Immature natural killer cell (primary cell): Measurements from ENCODE around the gene DYRK3. TPM values are rescaled to one million over a fixed set of nuclear protein-coding genes. Genes with fewer than 3 reads are reported as not detected.

Experiments used
- DNase-seq, 3 donors: peaks; one replicate each; pipeline ENCODE4 v3.0.0; 2022; ENCODE audit warnings: mixed read lengths in 1 of 3
- H3K27ac Mint-ChIP-seq, 6 donors: one replicate each; pipeline ENCODE4 v1.8.0; 2020; ENCODE audit warnings: mixed read lengths in 6 of 6, mild to moderate bottlenecking in 5 of 6, inconsistent platforms in 4 of 6, moderate library complexity in 3 of 6
- H3K27me3 Mint-ChIP-seq, 3 donors: one replicate each; pipeline ENCODE4 v1.8.0; 2020 to 2021; ENCODE audit warnings: low read depth in 3 of 3, mild to moderate bottlenecking in 3 of 3, mixed read lengths in 3 of 3, moderate library complexity in 3 of 3, inconsistent platforms in 1 of 3
- H3K36me3 Mint-ChIP-seq, 3 donors: one replicate each; pipeline ENCODE4 v1.8.0; 2020; ENCODE audit warnings: mixed read lengths in 3 of 3, inconsistent platforms in 2 of 3, mild to moderate bottlenecking in 2 of 3
- H3K4me1 Mint-ChIP-seq, 2 donors: one replicate each; pipeline ENCODE4 v1.8.0; 2020; ENCODE audit warnings: inconsistent platforms in 2 of 2, mild to moderate bottlenecking in 2 of 2, mixed read lengths in 2 of 2, moderate library complexity in 1 of 2
- H3K4me3 Mint-ChIP-seq, 5 donors: one replicate each; pipeline ENCODE4 v1.8.0; 2020; ENCODE audit warnings: mild to moderate bottlenecking in 5 of 5, mixed read lengths in 5 of 5, inconsistent platforms in 3 of 5, moderate library complexity in 3 of 5
- H3K9me3 Mint-ChIP-seq, 6 donors: one replicate each; pipeline ENCODE4 v1.8.0; 2020; ENCODE audit warnings: mild to moderate bottlenecking in 6 of 6, mixed read lengths in 6 of 6, inconsistent platforms in 4 of 6, moderate library complexity in 3 of 6
- polyA plus RNA-seq, 3 donors: library from polyadenylated mRNA; unstranded; fragments of 300-500 nt; fragmentation: Illumina TruSeq; gene quantifications; one replicate each; pipeline ENCODE4 v1.2.3, GENCODE V29; 2021

Gene DYRK3
- polyA plus RNA-seq, result not detected

DNA sequence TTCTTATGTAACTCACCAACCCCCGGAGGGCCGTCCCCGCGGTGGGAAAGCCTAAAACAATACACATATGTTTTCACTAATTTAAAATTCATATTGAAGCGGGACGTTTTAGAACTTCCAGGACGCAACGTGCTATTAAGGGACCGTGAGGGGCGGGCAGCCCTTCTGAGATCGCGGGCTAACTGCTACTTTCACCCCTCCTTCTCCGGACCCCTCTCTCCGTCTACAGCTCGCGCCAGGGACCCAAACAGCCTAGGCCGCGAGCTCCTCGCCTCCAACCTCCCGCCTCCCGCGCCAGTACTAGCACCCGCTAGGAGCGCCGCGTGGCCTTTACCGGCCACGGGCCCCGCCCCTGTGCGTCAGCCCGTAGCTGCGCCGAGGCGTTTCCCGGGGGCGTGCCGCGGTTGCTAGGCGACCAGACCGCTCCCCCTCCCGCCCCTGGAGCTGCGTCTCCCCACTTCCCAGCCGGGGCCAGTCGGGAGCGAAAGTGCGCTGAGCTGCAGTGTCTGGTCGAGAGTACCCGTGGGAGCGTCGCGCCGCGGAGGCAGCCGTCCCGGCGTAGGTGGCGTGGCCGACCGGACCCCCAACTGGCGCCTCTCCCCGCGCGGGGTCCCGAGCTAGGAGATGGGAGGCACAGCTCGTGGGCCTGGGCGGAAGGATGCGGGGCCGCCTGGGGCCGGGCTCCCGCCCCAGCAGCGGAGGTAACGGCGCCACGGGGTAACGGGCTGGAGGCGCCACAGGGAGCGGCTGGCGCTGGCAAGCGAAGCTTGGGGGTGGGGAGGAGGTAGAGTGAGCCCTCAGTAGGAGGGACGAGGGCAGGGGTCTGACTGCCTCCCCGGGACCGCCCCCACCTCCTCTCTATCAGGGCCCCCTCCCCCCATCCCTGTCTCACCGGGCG, at the start of gene DYRK3:
Gene DYRK3 (plus strand): TSS at position 457 of the 898 bp plus-strand sequence. CDS start 168 bp downstream, at position 625.
- Mint-ChIP-seq H3K4me1 (peaks cover 15 to 16% of the 10 kb centered on the region in 2 donors), H3K9me3 (no peaks in the 10 kb centered on the region), H3K27me3 (peaks cover 7 to 24% (median 22%) of the 10 kb centered on the region in 3 donors), H3K4me3 (peak within 1 kb of the TSS; percentile 85 to 92 (median 89)), H3K36me3 (no peaks in the 10 kb centered on the region), H3K27ac (peak within 1 kb of the TSS in 5 of 6 donors; percentile 47 to 87 (median 72))
- peak; percentile 84 to 85 (median 85) for DNase-seq

DNA sequence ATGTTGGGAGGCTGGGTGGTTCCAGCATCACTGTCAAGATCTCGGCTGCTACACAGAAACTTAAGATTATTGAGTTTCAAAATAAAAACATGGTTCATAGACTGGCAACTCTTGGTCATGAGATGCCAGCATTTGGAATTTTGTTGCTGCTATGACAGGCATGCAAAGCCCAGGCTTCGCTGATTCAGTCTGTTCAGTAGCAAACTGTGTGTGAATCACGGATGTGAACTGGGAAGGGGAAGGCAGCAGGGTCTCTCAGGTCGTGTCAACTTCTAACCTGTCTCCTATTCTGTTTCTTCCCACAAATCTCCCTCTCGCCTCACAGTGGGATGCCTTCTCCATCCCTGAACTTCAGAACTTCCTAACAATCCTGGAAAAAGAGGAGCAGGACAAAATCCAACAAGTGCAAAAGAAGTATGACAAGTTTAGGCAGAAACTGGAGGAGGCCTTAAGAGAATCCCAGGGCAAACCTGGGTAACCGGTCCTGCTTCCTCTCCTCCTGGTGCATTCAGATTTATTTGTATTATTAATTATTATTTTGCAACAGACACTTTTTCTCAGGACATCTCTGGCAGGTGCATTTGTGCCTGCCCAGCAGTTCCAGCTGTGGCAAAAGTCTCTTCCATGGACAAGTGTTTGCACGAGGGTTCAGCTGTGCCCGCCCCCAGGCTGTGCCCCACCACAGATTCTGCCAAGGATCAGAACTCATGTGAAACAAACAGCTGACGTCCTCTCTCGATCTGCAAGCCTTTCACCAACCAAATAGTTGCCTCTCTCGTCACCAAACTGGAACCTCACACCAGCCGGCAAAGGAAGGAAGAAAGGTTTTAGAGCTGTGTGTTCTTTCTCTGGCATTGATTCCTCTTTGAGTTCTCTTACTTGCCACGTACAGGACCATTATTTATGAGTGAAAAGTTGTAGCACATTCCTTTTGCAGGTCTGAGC, 48.6 kb upstream of the DYRK3 start:
- H3K27me3 Mint-ChIP-seq, result peaks cover 2 to 9% (median 9%) of the 10 kb centered on the region in 3 donors
- H3K36me3 Mint-ChIP-seq, result peaks cover 0 to 36% (median 28%) of the 10 kb centered on the region in 3 donors
- H3K27ac Mint-ChIP-seq, result peak overlapping the region in 5 of 6 donors; percentile 32 to 80 (median 70)
- no peak for DNase-seq
- H3K4me1 Mint-ChIP-seq, result peaks cover 66 to 86% of the 10 kb centered on the region in 2 donors
- no peaks in the 10 kb centered on the region for H3K9me3 Mint-ChIP-seq
- no peak overlapping the region for H3K4me3 Mint-ChIP-seq

GRCh38 chr1:206587904-206588303, 47.4 kb upstream of the DYRK3 start:
- peaks cover 64 to 85% of the 10 kb centered on the region in 2 donors for H3K4me1 Mint-ChIP-seq
- peaks cover 0 to 39% (median 28%) of the 10 kb centered on the region in 3 donors for H3K36me3 Mint-ChIP-seq
- peaks cover 0 to 7% (median 5%) of the 10 kb centered on the region in 3 donors for H3K27me3 Mint-ChIP-seq
- peak overlapping the region in 5 of 6 donors; percentile 1 to 59 (median 28) for H3K27ac Mint-ChIP-seq
- no peak overlapping the region for H3K4me3 Mint-ChIP-seq
- no peaks in the 10 kb centered on the region for H3K9me3 Mint-ChIP-seq
- no peak for DNase-seq

DNA sequence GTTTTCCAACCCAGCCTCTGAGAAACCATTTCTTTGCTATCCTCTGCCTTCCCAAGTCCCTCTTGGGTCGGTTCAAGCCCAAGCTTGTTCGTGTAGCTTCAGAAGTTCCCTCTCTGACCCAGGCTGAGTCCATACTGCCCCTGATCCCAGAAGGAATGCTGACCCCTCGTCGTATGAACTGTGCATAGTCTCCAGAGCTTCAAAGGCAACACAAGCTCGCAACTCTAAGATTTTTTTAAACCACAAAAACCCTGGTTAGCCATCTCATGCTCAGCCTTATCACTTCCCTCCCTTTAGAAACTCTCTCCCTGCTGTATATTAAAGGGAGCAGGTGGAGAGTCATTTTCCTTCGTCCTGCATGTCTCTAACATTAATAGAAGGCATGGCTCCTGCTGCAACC, 46.8 kb upstream of the DYRK3 start:
- H3K9me3 Mint-ChIP-seq, result no peaks in the 10 kb centered on the region
- H3K36me3 Mint-ChIP-seq, result peaks cover 3 to 42% (median 27%) of the 10 kb centered on the region in 3 donors
- H3K27ac Mint-ChIP-seq, result peak overlapping the region; percentile 25 to 93 (median 82)
- H3K4me1 Mint-ChIP-seq, result peaks cover 62 to 79% of the 10 kb centered on the region in 2 donors
- H3K4me3 Mint-ChIP-seq, result no peak overlapping the region
- H3K27me3 Mint-ChIP-seq, result peaks cover 0 to 3% (median 3%) of the 10 kb centered on the region in 3 donors
- DNase-seq, result no peak

- H3K27me3 Mint-ChIP-seq, result peaks cover 0 to 3% (median 0%) of the 10 kb centered on the region in 3 donors
- peak overlapping the region; percentile 73 to 94 (median 92) for H3K27ac Mint-ChIP-seq
- peaks cover 59 to 79% of the 10 kb centered on the region in 2 donors for H3K4me1 Mint-ChIP-seq
- H3K36me3 Mint-ChIP-seq, result peaks cover 8 to 37% (median 25%) of the 10 kb centered on the region in 3 donors
- DNase-seq, result no peak
- no peaks in the 10 kb centered on the region for H3K9me3 Mint-ChIP-seq
- peak overlapping the region in 2 of 5 donors; percentile 9 to 27 for H3K4me3 Mint-ChIP-seq
Measured at GRCh38 chr1:206589206-206589605, 46.1 kb upstream of the DYRK3 start.

DNA sequence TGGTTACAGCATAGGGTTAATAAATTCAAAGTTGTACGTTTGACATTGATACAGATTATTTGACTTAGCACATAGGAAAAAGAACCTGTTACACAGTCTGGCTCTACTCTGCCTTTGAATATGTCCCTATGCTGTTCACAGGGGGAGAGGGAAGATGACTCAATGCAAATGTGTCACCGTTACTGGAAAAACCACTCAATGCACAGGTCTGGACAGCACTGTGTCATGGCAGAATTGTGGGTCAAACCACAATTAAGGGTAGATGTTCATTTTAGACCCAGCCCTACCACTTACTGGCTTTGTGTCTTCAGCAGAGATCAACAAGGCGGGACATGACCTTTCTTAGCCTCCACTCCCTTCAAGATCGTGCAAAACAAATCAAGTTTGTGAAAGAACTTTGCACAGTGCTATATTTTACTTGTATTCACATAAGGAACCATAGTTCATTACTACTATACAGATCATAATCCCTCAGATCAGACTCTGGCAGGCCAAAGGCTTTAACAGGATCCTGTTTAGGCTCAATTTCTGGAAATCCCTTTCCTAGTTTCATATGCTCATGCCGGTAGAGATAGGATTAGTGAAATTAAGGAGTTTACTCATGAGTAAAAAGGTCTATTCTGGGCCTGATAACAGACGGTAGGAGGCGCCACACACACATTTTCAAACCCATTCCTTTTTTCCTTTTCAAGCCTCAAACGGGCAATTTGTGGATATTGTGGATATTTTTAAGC, 45.1 kb upstream of the DYRK3 start:
- Mint-ChIP-seq H3K27me3 (peaks cover 0 to 3% (median 0%) of the 10 kb centered on the region in 3 donors), H3K4me3 (peak overlapping the region; percentile 5 to 72 (median 57)), H3K4me1 (peaks cover 55 to 78% of the 10 kb centered on the region in 2 donors), H3K36me3 (peaks cover 8 to 35% (median 20%) of the 10 kb centered on the region in 3 donors), H3K9me3 (no peaks in the 10 kb centered on the region), H3K27ac (peak overlapping the region; percentile 73 to 94 (median 92))
- DNase-seq, result peak; percentile 51 to 64 (median 52)

GRCh38 chr1:206591226-206591625, 44.1 kb upstream of the DYRK3 start:
- peaks cover 0 to 3% (median 0%) of the 10 kb centered on the region in 3 donors for H3K27me3 Mint-ChIP-seq
- H3K4me3 Mint-ChIP-seq, result peak overlapping the region in 1 of 5 donors; percentile 18
- no peak for DNase-seq
- H3K27ac Mint-ChIP-seq, result peak overlapping the region; percentile 73 to 94 (median 92)
- peaks cover 8 to 35% (median 22%) of the 10 kb centered on the region in 3 donors for H3K36me3 Mint-ChIP-seq
- H3K4me1 Mint-ChIP-seq, result peaks cover 52 to 68% of the 10 kb centered on the region in 2 donors
- no peaks in the 10 kb centered on the region for H3K9me3 Mint-ChIP-seq

DNA sequence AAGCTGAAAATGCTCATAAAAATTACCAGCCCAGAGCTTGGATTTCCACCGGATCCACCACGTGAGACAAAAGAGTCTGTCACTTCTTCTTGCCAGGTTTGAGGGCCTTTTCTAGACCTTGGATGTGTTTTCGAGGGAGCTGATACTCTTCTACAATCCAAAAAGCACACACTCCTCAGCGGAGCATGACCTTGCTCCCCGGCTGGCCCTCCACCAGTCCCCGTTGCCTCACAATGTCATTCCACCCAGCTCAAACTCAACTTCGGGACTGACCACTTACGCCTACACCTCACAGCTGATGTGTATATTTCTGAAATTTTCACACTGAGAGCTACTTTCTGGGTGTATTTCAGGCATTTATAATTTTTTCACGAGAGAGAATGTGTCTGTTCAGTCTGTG, 43.6 kb upstream of the DYRK3 start:
- H3K27me3 Mint-ChIP-seq, result peaks cover 0 to 3% (median 0%) of the 10 kb centered on the region in 3 donors
- no peak for DNase-seq
- peaks cover 50 to 63% of the 10 kb centered on the region in 2 donors for H3K4me1 Mint-ChIP-seq
- H3K9me3 Mint-ChIP-seq, result no peaks in the 10 kb centered on the region
- peak overlapping the region; percentile 73 to 92 (median 82) for H3K27ac Mint-ChIP-seq
- peaks cover 8 to 33% (median 20%) of the 10 kb centered on the region in 3 donors for H3K36me3 Mint-ChIP-seq
- H3K4me3 Mint-ChIP-seq, result no peak overlapping the region

- no peak overlapping the region for H3K4me3 Mint-ChIP-seq
- H3K27ac Mint-ChIP-seq, result peak overlapping the region in 5 of 6 donors; percentile 77 to 94 (median 92)
- peaks cover 47 to 53% of the 10 kb centered on the region in 2 donors for H3K4me1 Mint-ChIP-seq
Measured at GRCh38 chr1:206593351-206593925, 41.9 kb upstream of the DYRK3 start.

DNA sequence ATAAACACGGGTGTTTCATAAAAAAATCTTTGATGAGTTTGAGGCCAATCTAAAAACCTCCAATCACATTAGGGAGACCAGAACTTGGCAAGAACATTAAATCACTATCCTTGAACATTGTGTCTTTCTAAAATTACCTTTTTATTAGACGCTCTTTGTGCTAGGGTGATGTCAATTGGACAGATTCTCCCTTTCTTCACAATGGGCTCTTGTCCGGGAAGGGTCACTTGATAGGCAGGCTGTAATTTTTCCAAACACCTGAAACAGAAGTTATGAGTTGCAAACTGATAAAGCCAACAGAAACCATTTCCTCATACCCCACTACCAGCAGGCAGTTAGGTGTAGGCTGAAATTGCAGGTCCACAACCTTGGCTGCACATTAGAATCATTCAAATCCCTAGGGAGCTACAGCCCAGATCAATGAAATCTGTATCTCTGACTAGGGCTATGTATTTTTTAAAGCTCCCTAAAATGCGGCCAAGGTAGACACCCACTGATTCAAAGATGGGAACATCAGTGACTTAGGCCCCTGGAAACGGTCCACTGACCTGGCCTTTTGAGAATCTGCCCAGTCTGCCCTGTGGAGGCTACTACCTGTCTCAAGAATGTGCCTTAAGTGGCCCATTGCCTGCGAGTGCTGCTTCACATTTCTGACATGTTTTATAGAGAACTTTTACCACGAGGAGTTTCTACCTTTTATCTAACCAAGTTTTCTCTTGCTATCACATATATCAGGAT, 39.6 kb upstream of the DYRK3 start:
- H3K36me3 Mint-ChIP-seq, result peaks cover 15 to 44% (median 19%) of the 10 kb centered on the region in 3 donors
- peaks cover 0 to 4% (median 0%) of the 10 kb centered on the region in 3 donors for H3K27me3 Mint-ChIP-seq

More at GRCh38 chr1:206593351-206593925, 41.9 kb upstream of the DYRK3 start:
- Mint-ChIP-seq H3K36me3 (peaks cover 12 to 34% (median 19%) of the 10 kb centered on the region in 3 donors), H3K9me3 (no peaks in the 10 kb centered on the region), H3K27me3 (peaks cover 0 to 3% (median 0%) of the 10 kb centered on the region in 3 donors)
- DNase-seq, result no peak

GRCh38 chr1:206596319-206596666, 39.0 kb upstream of the DYRK3 start:
- Mint-ChIP-seq H3K4me1 (peaks cover 20 to 25% of the 10 kb centered on the region in 2 donors), H3K27ac (peak overlapping the region in 4 of 6 donors; percentile 8 to 67 (median 26)), H3K4me3 (no peak overlapping the region), H3K27me3 (peaks cover 0 to 8% (median 0%) of the 10 kb centered on the region in 3 donors), H3K9me3 (no peaks in the 10 kb centered on the region), H3K36me3 (peaks cover 15 to 48% (median 22%) of the 10 kb centered on the region in 3 donors)
- no peak for DNase-seq

More for the DNA sequence above, 39.6 kb upstream of the DYRK3 start:
- Mint-ChIP-seq H3K4me3 (no peak overlapping the region), H3K27ac (peak overlapping the region in 5 of 6 donors; percentile 8 to 67 (median 50)), H3K9me3 (no peaks in the 10 kb centered on the region), H3K4me1 (peaks cover 26 to 30% of the 10 kb centered on the region in 2 donors)
- DNase-seq, result no peak

DNA sequence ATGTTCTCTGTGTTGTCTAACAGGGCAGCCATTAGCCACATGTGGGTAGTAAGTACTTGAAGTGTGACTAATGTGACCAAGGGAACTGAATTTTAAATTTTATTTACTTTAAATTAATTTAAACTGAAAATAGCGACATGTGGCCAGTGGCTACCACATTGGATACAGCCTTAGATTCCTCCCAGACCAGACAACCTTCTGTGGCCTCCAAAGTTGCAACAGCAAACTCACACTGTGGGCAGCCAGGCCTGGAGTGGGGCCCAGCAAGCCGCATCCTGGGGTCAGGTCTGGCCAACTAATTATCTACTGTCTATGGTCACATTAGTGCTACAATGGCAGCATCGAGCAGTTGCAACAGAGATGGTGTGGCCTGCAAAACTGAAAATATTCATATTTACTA, 34.8 kb upstream of the DYRK3 start:
- no peaks in the 10 kb centered on the region for H3K9me3 Mint-ChIP-seq
- H3K27ac Mint-ChIP-seq, result no peak overlapping the region
- H3K4me3 Mint-ChIP-seq, result no peak overlapping the region
- no peak for DNase-seq
- peaks cover 16 to 50% (median 17%) of the 10 kb centered on the region in 3 donors for H3K36me3 Mint-ChIP-seq
- no peaks in the 10 kb centered on the region for H3K4me1 Mint-ChIP-seq
- H3K27me3 Mint-ChIP-seq, result peaks cover 0 to 6% (median 0%) of the 10 kb centered on the region in 3 donors
